AG08396 (cell line): ENCODE data around the gene KIDINS220.

Experiments
- DNase-seq: peaks from one replicate; pipeline ENCODE4 v3.0.0; 2012; ENCODE audit warnings: low spot score, mixed read lengths

Gene KIDINS220

DNA sequence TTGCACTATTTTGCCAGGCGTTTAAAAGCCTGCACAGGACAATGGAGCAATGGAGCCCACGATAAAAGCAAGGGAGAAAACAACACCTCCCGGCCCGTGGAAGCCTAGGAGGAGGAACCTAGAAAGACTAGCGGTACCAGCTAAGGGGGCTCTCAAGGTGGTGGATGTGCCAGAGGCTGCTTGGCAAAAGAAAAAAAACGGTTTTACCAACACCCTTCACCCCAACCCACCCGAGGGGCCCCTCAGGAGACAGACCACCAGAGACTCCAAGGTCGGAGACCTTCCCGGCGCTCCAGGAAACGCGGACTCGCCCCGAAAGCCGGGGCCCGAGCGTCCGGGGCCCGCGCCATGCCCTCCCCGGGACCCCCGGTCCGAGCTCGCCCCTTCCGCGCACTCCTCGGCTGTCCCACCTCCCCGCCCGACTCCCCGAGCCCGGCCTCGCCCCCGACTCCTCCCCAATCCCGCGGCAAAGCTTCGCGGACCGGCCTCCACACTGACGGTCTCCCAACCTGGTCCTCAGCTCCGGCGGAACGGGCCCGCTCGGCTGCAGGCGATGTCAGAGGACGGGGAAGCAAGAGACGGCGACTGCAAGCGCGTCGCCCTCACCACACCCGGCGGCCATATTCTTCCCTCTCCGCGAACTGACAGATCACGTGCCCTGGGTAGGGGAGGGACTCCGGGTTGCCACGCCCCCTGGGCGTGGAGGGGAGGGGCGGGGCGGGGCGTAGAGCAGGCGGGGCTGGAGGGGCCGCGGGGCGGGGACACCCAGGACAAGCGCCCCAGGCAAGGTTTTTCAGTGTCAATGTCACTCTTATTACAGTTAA lies at the start of gene KIDINS220:
Gene KIDINS220 (minus strand): TSS at position 643 of the 824 bp plus-strand sequence. CDS start 10,520 bp downstream, outside the sequence.
- peak; percentile 100 for DNase-seq

DNA sequence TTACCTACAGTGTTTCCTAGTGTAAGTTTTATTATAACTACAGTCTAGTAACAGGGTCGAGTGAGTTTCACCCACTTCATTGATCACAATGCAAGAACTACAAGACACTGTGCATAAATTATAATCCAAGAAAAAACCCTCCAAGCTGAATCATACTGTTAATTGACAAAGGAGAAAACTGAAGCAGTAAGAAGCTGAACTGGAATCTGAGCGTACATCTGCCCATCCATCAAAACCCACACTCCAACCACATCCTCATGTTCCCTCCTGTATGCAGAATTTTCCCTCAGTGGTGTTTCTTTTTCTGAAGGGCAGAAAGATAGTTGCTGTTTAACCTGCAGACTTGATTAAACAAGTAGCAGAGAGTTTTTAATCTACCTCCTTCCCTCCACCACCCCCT lies 49.5 kb upstream of the KIDINS220 start:
- DNase-seq, result no peak

DNA sequence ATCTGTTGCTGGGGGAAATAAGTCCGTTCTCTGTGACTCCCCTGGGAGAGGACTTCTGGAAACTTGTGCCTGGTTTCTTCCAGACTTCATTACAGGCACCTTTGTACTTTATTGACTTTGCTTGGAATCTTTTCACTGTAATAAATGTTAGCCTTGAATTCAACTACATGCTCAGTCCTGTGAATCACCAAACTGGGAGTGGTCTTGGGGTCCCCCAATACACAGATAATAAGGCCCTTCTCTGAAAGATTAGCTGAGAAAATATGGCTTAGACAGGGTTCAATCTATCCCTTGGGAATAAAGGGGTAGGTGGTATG lies 48.7 kb upstream of the KIDINS220 start:
- DNase-seq, result no peak

DNA sequence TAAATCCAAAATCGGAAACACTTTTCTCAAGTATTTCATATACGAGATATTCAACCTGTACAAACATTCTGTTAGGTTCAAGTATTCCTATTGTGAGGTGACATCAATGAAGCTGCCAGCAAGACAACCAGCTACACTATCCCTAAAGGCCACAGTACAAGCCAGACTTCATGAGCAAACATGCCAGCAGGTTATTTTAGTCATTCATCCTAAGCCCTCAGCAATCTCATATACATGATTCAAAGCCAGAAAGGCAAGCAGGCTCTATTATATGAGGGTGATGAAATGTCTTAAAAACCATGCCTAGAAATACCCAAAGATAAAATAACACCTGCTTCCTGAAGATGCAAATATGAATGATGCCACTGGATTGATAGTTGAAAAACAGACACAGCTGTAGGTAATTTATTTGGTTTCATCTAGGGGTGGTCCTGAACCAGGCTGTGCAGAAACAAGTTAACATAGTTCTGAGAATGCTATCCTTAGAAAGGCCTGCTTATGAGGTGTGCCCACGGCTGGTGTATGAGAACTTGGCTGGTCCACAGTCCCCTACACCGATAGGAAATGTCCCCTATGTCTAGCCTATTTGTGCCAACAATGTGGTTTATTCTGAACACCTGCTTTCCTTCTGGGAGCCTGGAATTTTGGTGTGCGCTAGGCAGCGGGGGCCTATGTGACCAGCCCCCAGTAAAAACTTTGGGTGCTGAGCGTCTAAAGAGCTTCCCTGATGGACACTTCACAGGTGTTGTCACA lies 48.2 kb upstream of the KIDINS220 start:
- DNase-seq, result no peak

DNA sequence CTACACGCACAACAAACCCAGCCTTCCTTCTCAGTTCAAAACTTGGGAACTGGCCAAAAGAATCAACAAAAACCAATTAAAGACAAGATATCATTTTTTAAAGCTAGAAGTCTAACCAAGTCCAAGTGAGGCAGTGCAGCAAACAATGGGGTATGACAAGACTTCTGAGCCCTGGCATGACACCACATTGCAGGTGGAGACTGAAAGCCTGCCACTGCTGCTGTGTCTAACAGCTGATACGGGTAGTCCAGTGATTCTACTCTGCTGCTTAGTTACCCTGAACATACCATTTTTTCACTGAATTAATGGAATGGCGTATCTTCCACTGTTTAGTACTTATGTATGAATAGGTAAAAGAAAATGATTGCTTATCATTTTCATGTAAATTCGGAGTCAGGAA lies 47.4 kb upstream of the KIDINS220 start:
- DNase-seq, result no peak

DNA sequence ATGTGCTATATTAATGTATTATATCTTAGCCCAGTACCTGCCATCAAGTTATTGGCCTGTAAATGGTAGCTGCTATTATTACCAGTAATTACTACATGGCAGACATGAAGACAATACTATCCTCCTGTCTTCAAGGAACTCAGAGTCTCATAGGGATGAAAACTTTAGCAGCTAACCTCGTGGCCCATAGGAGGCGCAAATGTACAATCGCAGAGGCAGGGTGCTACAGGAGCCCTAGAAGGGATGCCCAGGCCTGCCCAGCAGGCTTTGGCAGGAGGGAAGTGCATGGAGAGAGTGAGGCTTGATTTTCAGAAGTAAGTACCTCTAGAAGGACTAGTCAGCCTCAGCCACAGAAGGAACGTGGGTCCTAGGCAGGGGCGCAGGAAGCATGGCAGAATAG lies 44.7 kb upstream of the KIDINS220 start:
- DNase-seq, result peak; percentile 43

DNA sequence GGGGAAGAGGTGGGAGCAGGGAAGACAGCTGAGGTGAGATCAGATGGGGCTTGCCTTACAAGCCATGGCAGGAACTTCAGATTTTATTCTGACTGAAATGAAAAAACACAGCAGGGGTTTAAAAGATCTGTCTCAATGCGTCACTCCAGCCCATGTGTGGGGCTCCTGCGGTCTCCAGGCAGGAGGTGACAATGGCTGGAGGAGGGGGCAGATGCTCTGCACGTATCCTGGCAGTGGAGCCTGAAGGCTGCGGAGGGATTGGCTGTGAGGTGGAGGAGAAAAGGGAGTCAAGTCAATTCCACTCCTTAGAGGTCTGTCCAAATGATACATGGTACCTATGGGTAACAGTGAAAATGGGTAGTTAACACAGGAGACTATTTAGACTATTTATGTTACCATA lies 40.5 kb upstream of the KIDINS220 start:
- no peak for DNase-seq

DNA sequence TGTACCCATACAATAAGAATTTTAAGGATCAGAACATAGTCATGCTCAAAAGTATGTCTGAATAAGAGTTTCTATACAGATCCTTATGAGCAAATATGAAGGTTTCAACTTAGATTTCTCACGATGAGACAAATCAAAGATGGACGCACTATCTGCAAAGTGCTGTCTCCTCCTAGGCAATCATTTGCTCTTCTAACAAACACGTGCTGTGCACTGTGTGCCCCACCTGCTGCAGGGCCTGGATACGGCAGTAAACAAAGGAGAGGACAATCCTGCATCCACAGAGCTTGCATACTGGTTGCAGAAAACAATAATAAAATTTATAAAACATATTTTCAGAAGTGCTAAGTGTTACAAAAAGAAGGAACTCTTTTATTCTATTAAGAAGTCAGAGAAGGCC lies 39.9 kb upstream of the KIDINS220 start:
- no peak for DNase-seq

DNA sequence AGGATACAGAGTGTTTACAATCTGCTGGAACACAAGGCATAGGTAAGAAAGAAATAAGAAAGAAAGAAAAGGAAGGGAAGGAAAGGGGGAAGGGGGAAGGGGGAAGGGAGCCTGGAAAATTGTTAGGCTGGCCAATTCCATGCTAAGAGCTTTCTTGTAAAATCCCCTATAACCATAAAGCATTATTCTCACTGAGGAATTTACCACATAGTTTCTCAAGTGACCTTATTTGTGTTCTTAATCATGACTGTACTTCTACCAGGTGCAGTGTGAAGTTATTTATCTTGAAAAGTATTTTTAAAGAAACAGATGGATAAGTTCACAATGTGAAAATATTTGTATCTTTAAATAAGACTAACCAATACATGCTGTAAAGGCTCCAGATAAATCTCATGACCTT lies 39.2 kb upstream of the KIDINS220 start:
- no peak for DNase-seq

DNA sequence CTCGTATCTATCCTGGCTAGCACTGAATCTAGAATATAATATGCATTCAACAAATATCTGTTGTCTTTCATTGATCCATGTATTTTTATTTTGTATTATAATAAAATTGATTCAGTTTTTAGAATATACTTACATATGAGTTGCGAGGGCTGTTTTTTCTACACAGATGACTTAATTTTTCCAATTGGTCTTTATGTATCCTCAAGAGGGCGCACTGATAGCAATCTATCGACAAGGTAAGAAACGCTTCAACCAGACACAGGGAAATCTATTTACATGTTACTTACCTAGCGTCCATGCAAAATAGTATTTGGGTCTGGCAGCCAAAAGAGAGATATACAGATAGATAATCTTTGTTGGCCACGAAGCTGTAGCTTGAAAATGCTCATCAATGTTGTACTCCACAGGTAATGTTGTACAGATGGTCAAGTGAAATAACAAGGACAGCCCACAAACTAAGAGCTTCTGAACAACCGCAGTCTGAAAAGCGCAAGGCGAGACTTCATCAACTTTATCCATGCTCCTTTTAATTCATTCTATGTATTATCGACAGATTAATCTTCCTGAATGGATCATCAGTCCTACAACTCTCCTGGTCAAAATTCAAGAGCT lies 35.5 kb upstream of the KIDINS220 start:
- DNase-seq, result peak; percentile 54

DNA sequence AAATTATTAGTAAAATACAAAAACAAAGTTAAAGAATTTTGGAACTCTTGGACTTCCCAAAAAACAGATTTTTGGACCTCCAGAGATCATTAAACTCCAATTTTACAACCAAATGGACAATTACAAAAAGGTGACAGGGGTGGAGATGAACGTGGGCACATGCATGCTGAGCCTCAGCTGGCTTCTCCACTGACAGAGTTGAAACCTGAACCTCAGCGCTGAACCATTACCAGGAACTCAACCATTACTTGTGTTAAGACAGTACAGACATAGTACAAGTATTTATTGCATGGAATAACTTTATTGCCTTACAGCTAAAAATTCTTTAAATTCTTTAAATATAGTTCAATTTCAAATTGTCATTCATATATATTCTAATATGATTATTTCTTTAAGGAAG lies 33.0 kb upstream of the KIDINS220 start:
- DNase-seq, result no peak

DNA sequence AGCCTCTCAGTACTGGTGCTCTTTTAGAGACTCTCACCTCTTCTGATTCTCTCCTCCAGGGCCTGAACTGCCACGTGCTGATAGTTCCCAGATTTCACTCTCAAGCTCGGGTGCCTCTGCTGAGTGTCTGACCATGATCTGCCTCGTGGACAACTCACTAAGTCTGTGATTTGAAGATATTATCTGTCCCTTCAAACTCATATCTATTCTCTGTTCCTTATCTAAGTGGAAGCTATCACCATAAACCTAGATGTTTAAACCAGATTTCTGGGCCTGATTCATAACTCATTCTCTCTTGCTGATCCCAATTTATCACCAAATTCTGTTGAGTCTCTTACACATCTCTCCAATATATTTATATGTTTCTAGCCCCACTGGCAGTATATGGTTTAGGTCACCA lies 29.9 kb upstream of the KIDINS220 start:
- no peak for DNase-seq

DNA sequence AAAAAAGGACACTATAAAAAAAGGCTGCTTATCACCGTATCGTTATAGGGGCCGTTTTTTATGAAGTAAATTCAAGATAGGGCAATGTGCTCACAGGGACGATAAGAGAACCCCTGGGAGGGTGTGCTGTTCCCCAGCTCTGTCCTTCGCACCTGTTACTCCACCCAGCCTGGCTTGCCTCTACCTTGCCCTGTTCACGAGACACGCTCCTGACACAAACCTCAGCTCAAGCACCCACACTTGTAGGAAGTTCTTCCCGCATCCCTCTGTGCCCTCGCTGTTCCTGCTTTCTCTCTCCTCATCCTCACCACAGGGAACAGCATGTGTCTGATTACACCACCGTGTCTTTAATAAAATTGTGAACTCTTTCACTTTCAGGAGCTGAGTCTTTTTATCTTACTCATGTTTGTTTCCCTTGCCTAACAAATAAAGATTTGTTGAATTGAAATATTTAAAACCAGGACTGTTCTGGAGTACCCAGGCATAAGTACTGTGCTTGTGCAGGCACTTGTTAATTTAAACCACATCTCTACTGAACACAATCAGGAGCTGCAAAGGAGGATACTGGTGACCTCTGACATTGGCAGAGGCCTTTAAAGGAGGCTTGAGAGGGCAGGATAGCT lies 26.0 kb upstream of the KIDINS220 start:
- DNase-seq, result no peak

DNA sequence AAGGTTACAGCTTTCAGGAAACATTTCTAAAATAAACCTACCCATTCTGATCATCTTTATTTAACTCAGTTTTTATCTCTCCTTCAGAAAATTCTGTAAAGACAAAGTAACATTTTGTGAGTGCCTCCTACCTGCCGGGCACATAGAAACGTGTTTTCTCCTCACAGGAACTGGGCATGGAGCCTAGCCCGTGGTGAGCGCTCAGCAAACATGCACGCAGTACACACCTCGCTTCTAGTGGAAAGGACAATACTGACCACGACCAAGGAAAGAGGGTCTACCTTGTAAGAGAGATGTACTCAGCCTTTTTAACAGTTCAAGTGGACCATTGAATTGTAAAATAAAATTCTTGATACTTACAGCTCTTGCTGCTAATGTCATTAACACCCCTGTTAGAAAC lies 24.8 kb upstream of the KIDINS220 start:
- DNase-seq, result no peak

DNA sequence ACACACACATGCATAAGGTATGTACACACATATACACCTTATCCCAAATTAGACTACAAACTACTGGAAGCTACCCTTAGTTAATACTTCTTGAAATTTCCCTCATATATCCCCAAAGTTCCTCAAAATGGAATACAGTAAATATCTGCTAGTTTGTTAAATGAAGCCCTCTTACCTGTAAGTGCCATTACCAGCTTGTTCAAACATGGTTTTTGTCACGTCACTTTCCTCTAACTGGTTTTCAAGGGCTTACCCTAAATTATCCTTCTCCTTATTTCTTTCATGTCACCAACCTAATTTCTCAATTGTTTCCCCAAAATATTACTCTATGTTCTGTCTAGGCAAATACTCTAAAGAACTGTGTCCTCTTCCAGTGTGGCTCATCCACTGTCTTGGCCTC lies 24.4 kb upstream of the KIDINS220 start:
- DNase-seq, result no peak

DNA sequence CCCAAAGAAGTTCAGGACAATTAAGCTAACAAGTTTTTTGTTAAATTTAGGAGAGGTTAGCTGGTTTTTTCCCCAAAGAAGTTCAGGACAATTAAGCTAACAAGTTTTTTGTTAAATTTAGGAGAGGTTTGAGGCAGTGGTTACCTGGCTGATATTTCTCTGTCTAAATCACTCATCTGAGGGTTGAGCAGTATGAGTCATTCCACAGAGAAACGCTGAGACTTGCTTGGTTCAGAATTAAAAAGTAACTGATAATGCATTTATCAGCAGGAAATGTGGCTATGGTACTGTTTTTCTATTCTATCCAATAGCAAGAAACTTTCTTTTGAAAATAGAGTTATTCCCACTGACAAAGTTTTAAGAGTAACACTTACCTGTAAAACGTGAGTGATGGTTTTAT lies 22.8 kb upstream of the KIDINS220 start:
- DNase-seq, result no peak

DNA sequence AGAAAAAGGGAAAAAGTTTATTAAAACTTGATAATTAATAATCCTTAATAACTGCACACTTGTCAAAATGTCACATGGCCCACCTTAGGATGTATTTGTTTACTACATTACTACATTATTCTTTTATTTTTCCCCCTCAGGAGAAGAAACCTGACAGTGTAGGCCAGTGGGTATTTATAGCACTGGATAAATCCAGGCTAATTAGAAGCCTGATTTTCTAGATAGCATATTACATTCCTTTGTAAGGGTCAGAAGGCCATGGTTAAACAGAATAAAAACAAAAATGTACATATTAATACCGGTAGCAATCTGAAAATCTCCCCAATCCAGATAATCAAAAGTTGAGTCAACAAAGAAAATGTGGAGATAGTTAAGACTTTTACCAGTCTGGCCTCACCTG lies 21.5 kb upstream of the KIDINS220 start:
- DNase-seq, result no peak

DNA sequence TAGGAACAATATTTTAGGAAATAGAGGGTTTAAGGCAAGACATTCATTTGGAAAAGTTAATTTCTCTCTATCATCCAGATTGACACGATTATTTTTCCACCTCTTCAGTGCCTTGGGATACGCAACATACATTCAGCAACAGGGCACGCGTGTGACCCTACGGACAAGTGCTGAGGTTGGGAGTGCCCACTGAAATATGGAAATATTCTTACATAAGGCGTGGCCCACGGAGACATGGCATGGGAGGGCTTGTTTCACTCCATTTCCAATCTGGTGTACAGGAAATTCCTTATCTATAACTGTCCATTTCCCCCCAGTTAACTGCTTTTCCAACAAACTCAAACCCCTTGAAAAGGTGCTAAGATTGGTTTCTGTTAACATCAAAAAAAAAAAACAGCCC lies 20.9 kb upstream of the KIDINS220 start:
- no peak for DNase-seq

DNA sequence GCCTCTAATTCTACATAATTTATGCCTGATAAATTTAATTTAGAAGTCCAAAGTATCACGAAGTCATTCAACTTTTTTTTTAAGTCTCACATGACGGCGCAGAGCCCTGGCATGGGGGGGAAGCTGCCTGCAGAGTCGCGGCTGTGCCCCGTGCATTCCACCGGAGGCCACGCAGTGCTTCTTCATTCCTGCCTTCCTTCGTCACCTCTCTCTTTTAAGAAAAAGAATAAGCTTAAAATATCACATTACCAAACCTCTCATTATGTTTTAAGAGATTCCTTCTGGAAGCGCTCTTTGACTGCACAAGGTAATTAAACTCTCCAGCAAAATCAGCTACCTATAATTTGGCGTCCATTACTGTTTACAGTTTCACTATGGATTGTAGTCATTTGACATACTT lies 20.3 kb upstream of the KIDINS220 start:
- DNase-seq, result no peak

DNA sequence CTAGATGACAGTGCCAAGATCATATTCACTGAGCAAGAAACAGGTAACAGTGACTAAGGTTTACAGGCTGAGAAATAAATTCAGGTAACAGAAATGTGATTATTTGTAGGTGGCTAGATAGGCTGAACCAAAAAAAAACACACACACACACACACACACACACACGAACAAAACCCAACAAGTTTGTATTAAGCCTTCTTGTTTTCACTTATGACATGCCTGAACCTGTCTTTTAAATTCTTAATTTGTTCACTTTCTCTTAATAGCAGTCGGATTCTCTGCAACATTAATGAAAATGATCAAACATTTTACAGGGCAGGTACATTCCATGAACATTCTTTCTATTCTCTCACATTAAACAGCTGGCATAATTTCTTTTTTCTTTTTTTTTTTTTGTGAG lies 18.8 kb upstream of the KIDINS220 start:
- DNase-seq, result no peak

DNA sequence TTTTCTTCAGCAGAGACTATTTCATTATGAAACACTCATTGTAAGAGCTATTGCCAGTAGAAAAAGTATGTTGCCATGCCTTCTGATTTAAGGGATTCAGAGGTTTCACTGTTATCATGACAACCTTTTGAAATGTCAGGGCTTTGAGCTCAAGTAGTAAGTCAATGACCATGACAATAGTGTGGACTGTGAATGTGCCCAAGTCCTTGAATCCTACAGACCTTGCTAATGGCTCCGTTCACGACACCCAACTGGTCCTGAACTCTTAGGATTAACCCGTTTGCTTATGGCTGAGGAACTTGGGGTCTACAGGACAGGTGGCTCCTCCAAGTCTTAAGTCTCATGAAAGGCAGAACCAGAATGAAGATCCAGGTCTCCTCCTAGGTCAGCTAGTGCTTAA lies 17.6 kb upstream of the KIDINS220 start:
- no peak for DNase-seq

DNA sequence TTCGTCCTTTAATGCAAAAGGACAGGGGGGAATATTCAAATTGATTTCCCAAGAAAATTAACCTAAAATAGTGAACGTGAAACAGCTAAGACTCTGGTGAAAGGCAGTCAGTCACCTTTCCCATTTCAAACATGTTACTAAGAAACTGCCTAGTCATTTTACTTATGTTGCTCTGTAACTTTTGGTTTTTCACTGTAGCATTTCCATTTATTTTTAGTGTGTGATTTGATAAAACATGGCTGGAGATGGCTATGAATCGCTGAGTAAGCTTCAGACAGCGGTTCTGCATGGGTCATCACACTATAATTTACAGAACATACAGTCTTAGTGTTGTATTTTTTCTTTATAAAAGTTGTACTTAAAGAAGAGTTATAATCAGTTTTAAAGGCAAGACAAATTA lies 16.0 kb upstream of the KIDINS220 start:
- DNase-seq, result no peak
